Stomach (tissue), 9 donors: Measurements from ENCODE around the gene SEMA4D. TPM values are rescaled to one million over a fixed set of nuclear protein-coding genes. Genes with fewer than 3 reads are reported as not detected.
A peak's percentile ranks its signal among the peaks of the same experiment; 100 is the strongest.

Experiments used
- DNase-seq, 2 donors: peaks; one replicate each; pipeline versions ENCODE4 v3.0.0 to v3.0.0-alpha.2; 2013 to 2019
- H3K27ac ChIP-seq, 5 donors: fragments of 200-600 bp in 4 of 5; sonication (generic) in 4 of 5; one replicate each; pipeline ENCODE4 v1.5.1; 2013 to 2019; ENCODE audit warnings: mild to moderate bottlenecking in 1 of 5, moderate library complexity in 1 of 5
- H3K27me3 ChIP-seq, 3 donors: fragments of 200-600 bp; sonication (generic); one replicate each; pipeline ENCODE4 v1.5.1; 2017 to 2019; ENCODE audit warnings: mixed run types in 1 of 3
- H3K36me3 ChIP-seq, 4 donors: fragments of 200-600 bp; sonication (generic); 1 replicate in 3 of 4; 2 replicates in 1 of 4; pipeline ENCODE4 v1.5.1; 2016 to 2019
- H3K4me1 ChIP-seq, 4 donors: fragments of 200-600 bp; sonication (generic); one replicate each; pipeline ENCODE4 v1.5.1; 2016 to 2019
- H3K4me3 ChIP-seq, 4 donors: fragments of 200-600 bp; sonication (generic) in 3 of 4; one replicate each; pipeline ENCODE4 v1.5.1; 2016 to 2019; ENCODE audit warnings: mild to moderate bottlenecking in 1 of 4
- H3K9me3 ChIP-seq, 4 donors: fragments of 200-600 bp; sonication (generic); one replicate each; pipeline ENCODE4 v1.5.1; 2016 to 2019
- EP300 ChIP-seq: sonication (generic); formaldehyde crosslinking; IDR thresholded peaks from one replicate; pipeline ENCODE4 v1.6.1; 2017; ENCODE audit warnings: antibody characterized with exemption
- POLR2A ChIP-seq, 4 donors: fragments of 450-650 bp; IDR thresholded peaks; one replicate each; pipeline ENCODE4 v1.6.1; 2016; ENCODE audit warnings: antibody characterized with exemption in 4 of 4, control low read depth in 2 of 4, mild to moderate bottlenecking in 1 of 4, moderate library complexity in 1 of 4
- POLR2AphosphoS5 ChIP-seq, 3 donors: sonication (generic); formaldehyde crosslinking; IDR thresholded peaks; one replicate each; pipeline ENCODE4 v1.6.1; 2016; ENCODE audit warnings: antibody characterized with exemption in 3 of 3
- WGBS, 5 donors: extraction: QIAGEN DNeasy Blood & Tissue Kit in 3 of 5; methylation state at CpG; one replicate each; pipeline versions ENCODE4 v1.1.5 to v1.1.7; 2013 to 2018; 5-methylcytosine and 5-hydroxymethylcytosine counted together
- intact Hi-C: fragments of 100-400 bp; cut with DNase I; formaldehyde crosslinking; loops from one replicate; pipeline ENCODE4 v1.15.1; 2023; ENCODE audit warnings: low total_unique reads
- polyA plus RNA-seq, 3 donors: library from polyadenylated mRNA; stranded (reverse); fragments of 200-250 nt; gene quantifications; one replicate each; pipeline ENCODE4 v1.2.3, GENCODE V29; 2013
- total RNA-seq, 5 donors: library from RNA; depleted of rRNA; stranded (reverse); fragments of >200 nt; gene quantifications; one replicate each; pipeline versions ENCODE4 v1.1.0 to v1.2.3, GENCODE V29; 2014 to 2016
- TF ChIP-seq, protein P1 (sequence below), 7 experiments: fragments of 450-650 bp in 4 of 7; fragments of 200-600 bp in 3 of 7; sonication (generic) in 3 of 7; IDR thresholded peaks; one replicate each; pipeline ENCODE4 v1.5.1; 2016 to 2019; ENCODE audit warnings: antibody characterized with exemption in 7 of 7, control low read depth in 2 of 7, mild to moderate bottlenecking in 1 of 7
- donor health status: healthy with polysubstance abuse.
- donor health status: Bipolar disorder and iron deficiency.
- donor health status: healthy.

SEMA4D gene
- total and polyA plus RNA-seq, 8 donors, result 4.9 to 43.3 (median 12.5) TPM

DNA sequence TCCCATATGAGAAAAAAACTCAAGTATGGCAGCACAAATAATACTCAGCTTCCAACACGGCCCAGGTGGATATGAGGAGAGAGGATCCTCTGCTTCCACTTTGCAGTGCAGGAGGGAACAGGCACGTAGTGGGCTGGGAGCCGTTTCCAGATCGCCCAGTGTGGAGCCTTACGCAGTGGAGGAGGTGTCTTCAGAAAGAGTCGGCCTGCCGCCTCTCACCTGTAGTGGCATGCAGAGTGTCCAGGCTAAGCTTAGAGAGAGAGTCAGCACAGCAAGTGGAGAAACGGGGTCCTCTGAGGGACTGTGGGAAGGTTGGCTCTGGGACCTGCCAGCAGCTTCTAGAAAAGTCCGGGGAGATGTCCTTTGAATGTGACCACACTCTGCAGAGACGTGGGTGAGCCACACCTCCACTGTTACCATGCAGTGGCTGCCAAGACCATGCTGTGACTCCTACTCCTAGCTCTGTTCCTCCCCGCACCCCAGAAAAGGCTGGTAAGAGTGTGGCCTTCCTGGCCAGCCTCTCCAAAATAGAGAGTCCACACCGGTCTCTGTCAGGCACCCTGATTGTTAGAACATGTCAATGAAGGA is 3.5 kb upstream of the SEMA4D start:
- H3K9me3 ChIP-seq, result no peaks in the 10 kb centered on the region
- intact Hi-C loops, result no loop called here
- no peak overlapping the region for H3K4me3 ChIP-seq
- no peaks in the 10 kb centered on the region for H3K36me3 ChIP-seq
- peaks cover 8 to 26% (median 12%) of the 10 kb centered on the region in 4 donors for H3K4me1 ChIP-seq
- DNase-seq, result no peak
- H3K27me3 ChIP-seq, result no peaks in the 10 kb centered on the region
- WGBS, 5 donors, result 76 to 84% (median 80%) methylated on average over 8 to 12 of the region's 12 CpGs
- TF ChIP-seq POLR2AphosphoS5 (IDR thresholded peaks at IDR 0.05), result no peak
- TF ChIP-seq POLR2A (IDR thresholded peaks at IDR 0.05), result no peak
- TF ChIP-seq EP300, result no peak
- TF ChIP-seq, protein P1, sequence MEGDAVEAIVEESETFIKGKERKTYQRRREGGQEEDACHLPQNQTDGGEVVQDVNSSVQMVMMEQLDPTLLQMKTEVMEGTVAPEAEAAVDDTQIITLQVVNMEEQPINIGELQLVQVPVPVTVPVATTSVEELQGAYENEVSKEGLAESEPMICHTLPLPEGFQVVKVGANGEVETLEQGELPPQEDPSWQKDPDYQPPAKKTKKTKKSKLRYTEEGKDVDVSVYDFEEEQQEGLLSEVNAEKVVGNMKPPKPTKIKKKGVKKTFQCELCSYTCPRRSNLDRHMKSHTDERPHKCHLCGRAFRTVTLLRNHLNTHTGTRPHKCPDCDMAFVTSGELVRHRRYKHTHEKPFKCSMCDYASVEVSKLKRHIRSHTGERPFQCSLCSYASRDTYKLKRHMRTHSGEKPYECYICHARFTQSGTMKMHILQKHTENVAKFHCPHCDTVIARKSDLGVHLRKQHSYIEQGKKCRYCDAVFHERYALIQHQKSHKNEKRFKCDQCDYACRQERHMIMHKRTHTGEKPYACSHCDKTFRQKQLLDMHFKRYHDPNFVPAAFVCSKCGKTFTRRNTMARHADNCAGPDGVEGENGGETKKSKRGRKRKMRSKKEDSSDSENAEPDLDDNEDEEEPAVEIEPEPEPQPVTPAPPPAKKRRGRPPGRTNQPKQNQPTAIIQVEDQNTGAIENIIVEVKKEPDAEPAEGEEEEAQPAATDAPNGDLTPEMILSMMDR (IDR thresholded peaks at IDR 0.05), result no peak
- H3K27ac ChIP-seq, result peak overlapping the region in 2 of 5 donors; percentile 4 to 24

DNA sequence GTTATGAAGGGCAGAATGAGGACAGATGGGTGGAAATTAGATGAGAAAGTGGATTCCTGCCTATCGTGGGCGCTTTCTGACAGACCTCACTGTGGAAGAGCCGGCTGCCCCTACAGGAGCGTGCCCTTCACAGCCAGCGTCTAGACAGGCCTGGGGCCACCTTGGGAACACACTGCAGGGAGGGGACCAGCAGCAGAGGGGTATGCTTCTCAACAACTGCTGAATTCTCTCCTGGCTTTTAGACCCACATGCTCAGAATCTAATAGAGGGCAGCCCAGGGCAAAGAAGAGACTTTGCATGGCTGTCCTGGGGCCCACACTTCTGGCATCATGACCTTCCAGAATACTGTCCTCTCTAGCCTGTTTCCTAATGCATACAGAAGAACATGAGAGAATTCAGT is 2.1 kb upstream of the SEMA4D start:
- 90 to 97% (median 93%) methylated on average over 5 of the region's 5 CpGs for WGBS, 5 donors
- H3K27ac ChIP-seq, result no peak overlapping the region
- H3K36me3 ChIP-seq, result no peaks in the 10 kb centered on the region

DNA sequence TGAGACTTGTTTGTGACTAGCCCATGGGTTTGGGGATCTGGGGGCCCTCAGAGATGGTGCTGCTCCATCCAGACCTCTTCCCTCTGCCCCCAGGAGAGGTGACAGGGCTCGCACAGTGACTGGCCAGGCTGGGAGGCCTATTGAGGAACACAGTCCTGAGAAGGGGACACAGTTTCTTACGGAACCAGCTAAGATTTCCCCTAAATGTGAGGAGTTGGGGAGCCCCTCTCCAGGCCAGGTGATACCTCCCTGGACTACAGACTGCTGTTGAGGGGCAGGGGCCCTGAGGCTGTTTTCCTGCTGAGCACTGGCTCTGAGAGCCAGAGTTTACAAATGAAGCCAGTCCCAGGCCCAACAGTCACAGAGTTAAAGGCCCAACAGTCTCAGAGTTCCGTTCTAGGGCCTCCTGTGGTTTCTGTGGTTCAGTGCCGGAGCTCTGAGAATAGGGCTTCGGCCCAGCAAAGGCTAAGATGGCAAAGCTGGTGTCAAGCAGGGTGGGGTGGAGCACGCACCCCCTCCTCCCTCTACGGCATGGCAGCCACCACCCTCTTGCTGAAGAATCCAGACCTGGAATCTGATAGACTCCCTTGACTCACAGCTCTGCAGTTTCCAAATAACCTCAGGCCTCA is 1.1 kb upstream of the SEMA4D start:
- H3K9me3 ChIP-seq, result no peaks in the 10 kb centered on the region
- intact Hi-C loops, result no loop called here
- WGBS, 5 donors, result 63 to 87% (median 78%) methylated on average over 2 to 7 of the region's 7 CpGs
- H3K4me3 ChIP-seq, result no peak overlapping the region
- no peaks in the 10 kb centered on the region for H3K27me3 ChIP-seq
- peak in 1 of 2 donors; percentile 22 for DNase-seq
- no peaks in the 10 kb centered on the region for H3K36me3 ChIP-seq
- peaks cover 32 to 51% (median 35%) of the 10 kb centered on the region in 4 donors for H3K4me1 ChIP-seq
- H3K27ac ChIP-seq, result peak overlapping the region; percentile 12 to 88 (median 59)
- TF ChIP-seq POLR2A (IDR thresholded peaks at IDR 0.05) (no peak), POLR2AphosphoS5 (IDR thresholded peaks at IDR 0.05) (no peak), EP300 (no peak)
- TF ChIP-seq, protein P1 (IDR thresholded peaks at IDR 0.05), result no peak

More for the DNA sequence above, 2.1 kb upstream of the SEMA4D start:
- Histone ChIP-seq H3K9me3 (no peaks in the 10 kb centered on the region), H3K4me3 (no peak overlapping the region), H3K4me1 (peaks cover 22 to 40% (median 26%) of the 10 kb centered on the region in 4 donors), H3K27me3 (no peaks in the 10 kb centered on the region)
- intact Hi-C loops, result no loop called here
- TF ChIP-seq, protein P1 (IDR thresholded peaks at IDR 0.05), result no peak
- TF ChIP-seq EP300 (no peak), POLR2A (IDR thresholded peaks at IDR 0.05) (no peak), POLR2AphosphoS5 (IDR thresholded peaks at IDR 0.05) (no peak)
- DNase-seq, result no peak

DNA sequence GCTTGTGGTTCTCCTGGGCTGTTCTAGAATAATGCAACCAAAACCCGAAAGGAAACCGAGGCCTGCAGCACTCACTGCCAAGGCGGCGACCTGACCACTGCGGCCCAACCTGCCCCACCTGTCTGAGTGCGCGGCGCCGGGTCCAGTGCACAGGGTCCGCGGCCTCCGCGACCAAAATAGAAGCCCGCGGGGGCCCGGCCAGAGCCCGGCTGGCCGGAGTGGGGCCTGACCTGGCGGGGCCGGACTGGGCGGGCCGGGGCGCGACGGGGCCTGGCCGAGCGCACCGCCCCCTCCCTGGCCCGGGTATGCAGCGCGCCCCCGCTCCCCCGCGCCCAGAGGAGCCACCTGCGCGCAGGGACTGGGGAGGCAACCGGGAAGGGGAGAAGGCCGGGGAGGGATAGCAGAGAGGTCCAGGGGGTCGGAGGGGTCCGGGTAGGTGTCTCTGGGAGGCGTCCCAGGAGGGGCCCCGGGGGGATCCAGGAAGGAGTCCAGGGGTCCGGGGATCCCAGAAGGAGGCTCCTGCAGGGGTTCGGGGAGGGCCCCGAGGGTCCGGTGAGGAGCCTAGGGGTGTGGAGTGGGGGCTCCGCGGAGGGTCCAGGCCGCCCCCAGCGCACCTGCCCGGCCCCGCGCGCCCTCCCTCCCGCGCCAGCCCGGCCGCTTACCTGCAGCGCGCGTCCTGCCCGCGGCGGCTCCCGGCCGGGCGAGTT is 503 bp downstream of the SEMA4D start:
- Histone ChIP-seq H3K9me3 (no peaks in the 10 kb centered on the region), H3K27me3 (no peaks in the 10 kb centered on the region), H3K36me3 (no peaks in the 10 kb centered on the region), H3K4me3 (peak overlapping the region; percentile 77 to 97 (median 88)), H3K4me1 (peaks cover 34 to 66% (median 48%) of the 10 kb centered on the region in 4 donors), H3K27ac (peak overlapping the region; percentile 81 to 93 (median 85))
- intact Hi-C loops, result no loop called here
- no peak for TF ChIP-seq POLR2A (IDR thresholded peaks at IDR 0.05)
- no peak for TF ChIP-seq POLR2AphosphoS5 (IDR thresholded peaks at IDR 0.05)
- 0 to 1% (median 1%) methylated on average over 25 to 67 of the region's 67 CpGs for WGBS, 5 donors
- peak; percentile 50 to 52 for DNase-seq
